UCSD-AML1 (cell line): ENCODE results near the gene NRP1.
"Not testable (repeated sequence)": the region's sequence is repeated elsewhere in the genome, so short reads cannot be mapped to it uniquely, and the experiment has no call there.

Experiments
- DNase-seq: peaks from one replicate; lab custom pipeline; 2025; ENCODE audit not compliant: unreplicated experiment; lab: John Stamatoyannopoulos, UW

Gene NRP1

GRCh38 chr10:33334153-33334804 is at the start of gene NRP1:
Gene NRP1, minus strand, starts transcription at chr10:33334667. Its CDS starts 285 bp downstream, at chr10:33334382.
- no peak for DNase-seq

GRCh38 chr10:33384201-33384600 is 49.7 kb upstream of the NRP1 start:
- not testable (repeated sequence) for DNase-seq

GRCh38 chr10:33382921-33383713 is 48.6 kb upstream of the NRP1 start:
- no peak for DNase-seq

GRCh38 chr10:33382216-33382600 is 47.7 kb upstream of the NRP1 start:
- DNase-seq, result no peak

GRCh38 chr10:33381451-33382215 is 47.2 kb upstream of the NRP1 start:
- DNase-seq, result no peak

GRCh38 chr10:33377658-33378025 is 43.2 kb upstream of the NRP1 start:
- DNase-seq, result no peak

GRCh38 chr10:33376976-33377657 is 42.6 kb upstream of the NRP1 start:
- no peak for DNase-seq

GRCh38 chr10:33376476-33376875 is 42.0 kb upstream of the NRP1 start:
- DNase-seq, result no peak

GRCh38 chr10:33373263-33373662 is 38.8 kb upstream of the NRP1 start:
- DNase-seq, result no peak

GRCh38 chr10:33371234-33371633 is 36.8 kb upstream of the NRP1 start:
- DNase-seq, result no peak

- DNase-seq, result no peak
These were observed 36.0 kb upstream of the NRP1 start for GRCh38 chr10:33370434-33370930.

- no peak for DNase-seq
These were observed 33.6 kb upstream of the NRP1 start for GRCh38 chr10:33368086-33368485.

- DNase-seq, result no peak
These were observed 31.5 kb upstream of the NRP1 start for GRCh38 chr10:33365871-33366411.

GRCh38 chr10:33365301-33365700 is 30.8 kb upstream of the NRP1 start:
- DNase-seq, result no peak

- DNase-seq, result no peak
These were observed 28.6 kb upstream of the NRP1 start for GRCh38 chr10:33363106-33363505.

- DNase-seq, result no peak
These were observed 23.5 kb upstream of the NRP1 start for GRCh38 chr10:33358016-33358415.

- DNase-seq, result no peak
These were observed 20.8 kb upstream of the NRP1 start for GRCh38 chr10:33355274-33355673.

- DNase-seq, result no peak
These were observed 19.4 kb upstream of the NRP1 start for GRCh38 chr10:33353853-33354252.

GRCh38 chr10:33353334-33353733 is 18.9 kb upstream of the NRP1 start:
- no peak for DNase-seq

- DNase-seq, result no peak
These were observed 18.1 kb upstream of the NRP1 start for GRCh38 chr10:33352615-33353014.

- DNase-seq, result no peak
These were observed 17.7 kb upstream of the NRP1 start for GRCh38 chr10:33352175-33352574.
